ENCODE measurements around the gene TGFB2. TPM values are rescaled to one million over a fixed set of nuclear protein-coding genes. Genes with fewer than 3 reads are reported as not detected.

The TGFB2 gene
- total RNA-seq, 1 experiment from 2014 or later: 0.34 TPM

DNA sequence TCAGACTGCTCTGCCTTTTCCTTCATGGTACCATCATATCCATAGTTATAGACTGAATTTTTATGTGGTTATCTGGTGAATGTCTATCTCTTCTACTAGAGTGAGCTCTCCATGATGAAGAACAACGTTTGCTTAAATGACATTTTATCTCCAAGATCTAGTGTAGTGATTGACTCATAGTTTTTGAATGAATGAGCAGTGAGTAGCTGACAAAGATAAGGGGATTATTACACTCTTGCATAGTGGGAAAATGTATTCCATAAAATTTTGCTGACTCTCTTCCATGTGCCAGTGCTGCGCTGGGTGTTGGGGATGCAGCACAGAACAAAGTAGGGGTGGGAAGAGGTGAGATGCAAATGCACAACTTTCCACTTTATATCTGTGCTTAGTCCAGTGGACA is 147.7 kb downstream of the TGFB2 start:
- CTCF ChIA-PET: no interaction called here
- no peak overlapping the region for H3K4me2 ChIP-seq (ENCODE audit: low read length)
- H3K27me3 ChIP-seq (ENCODE audit: insufficient read depth, low read length): no peaks in the 10 kb centered on the region
- no peaks in the 10 kb centered on the region for H3K9me2 ChIP-seq (ENCODE audit: insufficient read depth)
- no TSS peak for BruUV-seq (replicated peaks)
- no peak overlapping the region for H2AFZ ChIP-seq (ENCODE audit: low read depth, low read length, poor library complexity, severe bottlenecking)
- H4K20me1 ChIP-seq (ENCODE audit: insufficient read depth): no peaks in the 10 kb centered on the region
- no peaks in the 10 kb centered on the region for H3K36me3 ChIP-seq (ENCODE audit: control insufficient read depth in 1 of 2, insufficient read depth in 2 of 2, low read length in 2 of 2)
- peaks cover 14 to 42% of the 10 kb centered on the region in 2 experiments for H3K4me1 ChIP-seq (ENCODE audit: control insufficient read depth in 1 of 2, insufficient read depth in 2 of 2, low read length in 2 of 2)
- H3K79me2 ChIP-seq (ENCODE audit: insufficient read depth, low read length): no peaks in the 10 kb centered on the region
- POLR2A ChIA-PET: no interaction called here
- no peak overlapping the region for H3K9ac ChIP-seq (ENCODE audit: low read length)
- no peaks in the 10 kb centered on the region for H3K9me3 ChIP-seq (ENCODE audit: control insufficient read depth in 1 of 2, insufficient read depth in 1 of 2, low read depth in 1 of 2, low read length in 2 of 2)
- intact Hi-C loops (cut with micrococcal nuclease): no loop called here
- H3K27ac ChIP-seq (ENCODE audit: low read depth, low read length): no peak overlapping the region
- RAD21 ChIA-PET (ENCODE audit: low non-redundant PET in 1 of 2, low total read pairs in 2 of 2, uncharacterized antibody in 2 of 2, unreplicated experiment in 2 of 2): no interaction called here
- TF ChIP-seq, protein P1, sequence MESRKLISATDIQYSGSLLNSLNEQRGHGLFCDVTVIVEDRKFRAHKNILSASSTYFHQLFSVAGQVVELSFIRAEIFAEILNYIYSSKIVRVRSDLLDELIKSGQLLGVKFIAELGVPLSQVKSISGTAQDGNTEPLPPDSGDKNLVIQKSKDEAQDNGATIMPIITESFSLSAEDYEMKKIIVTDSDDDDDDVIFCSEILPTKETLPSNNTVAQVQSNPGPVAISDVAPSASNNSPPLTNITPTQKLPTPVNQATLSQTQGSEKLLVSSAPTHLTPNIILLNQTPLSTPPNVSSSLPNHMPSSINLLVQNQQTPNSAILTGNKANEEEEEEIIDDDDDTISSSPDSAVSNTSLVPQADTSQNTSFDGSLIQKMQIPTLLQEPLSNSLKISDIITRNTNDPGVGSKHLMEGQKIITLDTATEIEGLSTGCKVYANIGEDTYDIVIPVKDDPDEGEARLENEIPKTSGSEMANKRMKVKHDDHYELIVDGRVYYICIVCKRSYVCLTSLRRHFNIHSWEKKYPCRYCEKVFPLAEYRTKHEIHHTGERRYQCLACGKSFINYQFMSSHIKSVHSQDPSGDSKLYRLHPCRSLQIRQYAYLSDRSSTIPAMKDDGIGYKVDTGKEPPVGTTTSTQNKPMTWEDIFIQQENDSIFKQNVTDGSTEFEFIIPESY (IDR thresholded peaks at IDR 0.05; ENCODE audit: extremely low read depth, insufficient replicate concordance, low read length): no peak
- TF ChIP-seq, protein P2, sequence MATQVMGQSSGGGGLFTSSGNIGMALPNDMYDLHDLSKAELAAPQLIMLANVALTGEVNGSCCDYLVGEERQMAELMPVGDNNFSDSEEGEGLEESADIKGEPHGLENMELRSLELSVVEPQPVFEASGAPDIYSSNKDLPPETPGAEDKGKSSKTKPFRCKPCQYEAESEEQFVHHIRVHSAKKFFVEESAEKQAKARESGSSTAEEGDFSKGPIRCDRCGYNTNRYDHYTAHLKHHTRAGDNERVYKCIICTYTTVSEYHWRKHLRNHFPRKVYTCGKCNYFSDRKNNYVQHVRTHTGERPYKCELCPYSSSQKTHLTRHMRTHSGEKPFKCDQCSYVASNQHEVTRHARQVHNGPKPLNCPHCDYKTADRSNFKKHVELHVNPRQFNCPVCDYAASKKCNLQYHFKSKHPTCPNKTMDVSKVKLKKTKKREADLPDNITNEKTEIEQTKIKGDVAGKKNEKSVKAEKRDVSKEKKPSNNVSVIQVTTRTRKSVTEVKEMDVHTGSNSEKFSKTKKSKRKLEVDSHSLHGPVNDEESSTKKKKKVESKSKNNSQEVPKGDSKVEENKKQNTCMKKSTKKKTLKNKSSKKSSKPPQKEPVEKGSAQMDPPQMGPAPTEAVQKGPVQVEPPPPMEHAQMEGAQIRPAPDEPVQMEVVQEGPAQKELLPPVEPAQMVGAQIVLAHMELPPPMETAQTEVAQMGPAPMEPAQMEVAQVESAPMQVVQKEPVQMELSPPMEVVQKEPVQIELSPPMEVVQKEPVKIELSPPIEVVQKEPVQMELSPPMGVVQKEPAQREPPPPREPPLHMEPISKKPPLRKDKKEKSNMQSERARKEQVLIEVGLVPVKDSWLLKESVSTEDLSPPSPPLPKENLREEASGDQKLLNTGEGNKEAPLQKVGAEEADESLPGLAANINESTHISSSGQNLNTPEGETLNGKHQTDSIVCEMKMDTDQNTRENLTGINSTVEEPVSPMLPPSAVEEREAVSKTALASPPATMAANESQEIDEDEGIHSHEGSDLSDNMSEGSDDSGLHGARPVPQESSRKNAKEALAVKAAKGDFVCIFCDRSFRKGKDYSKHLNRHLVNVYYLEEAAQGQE (IDR thresholded peaks at IDR 0.05; ENCODE audit: low read depth): no peak
- TF ChIP-seq, protein P3, sequence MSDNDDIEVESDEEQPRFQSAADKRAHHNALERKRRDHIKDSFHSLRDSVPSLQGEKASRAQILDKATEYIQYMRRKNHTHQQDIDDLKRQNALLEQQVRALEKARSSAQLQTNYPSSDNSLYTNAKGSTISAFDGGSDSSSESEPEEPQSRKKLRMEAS (IDR thresholded peaks at IDR 0.05): no peak
- TF ChIP-seq ZNF274 (IDR thresholded peaks at IDR 0.05; ENCODE audit: low read depth, low read length) (no peak), CBX3 (IDR thresholded peaks at IDR 0.05; ENCODE audit: low read depth) (no peak), SP1 (IDR thresholded peaks at IDR 0.05; ENCODE audit: low read depth) (no peak), SIN3A (IDR thresholded peaks at IDR 0.05; ENCODE audit: low read depth) (no peak), YY1 (IDR thresholded peaks at IDR 0.05; ENCODE audit: extremely low read depth, insufficient replicate concordance, low read depth, low read length) (no peak), EZH2 (IDR thresholded peaks at IDR 0.05) (no peak), ELF1 (IDR thresholded peaks at IDR 0.05; ENCODE audit: borderline replicate concordance, low read depth) (no peak), ZFX (IDR thresholded peaks at IDR 0.05) (no peak), EZH2phosphoT487 (IDR thresholded peaks at IDR 0.05; ENCODE audit: borderline replicate concordance) (no peak), EGR1 (IDR thresholded peaks at IDR 0.05; ENCODE audit: low read depth) (no peak), JUND (IDR thresholded peaks at IDR 0.05) (no peak), FOSL1 (IDR thresholded peaks at IDR 0.05; ENCODE audit: low read depth) (no peak), CEBPB (IDR thresholded peaks at IDR 0.05; ENCODE audit: low read depth) (no peak), POLR2AphosphoS5 (IDR thresholded peaks at IDR 0.05; ENCODE audit: low read depth, low read length) (no peak), SRF (IDR thresholded peaks at IDR 0.05; ENCODE audit: low read depth) (no peak)
- DNase-seq (ENCODE audit: low read depth, low spot score) (no peak), ATAC-seq (no peak)
- no peak overlapping the region for H3K4me3 ChIP-seq (replicated peaks in 1 of 2; ENCODE audit: low read depth in 1 of 2, low read length in 2 of 2)
